Activated naive CD4-positive, alpha-beta T cell treated with anti-CD3 and anti-CD28 coated beads, Interleukin-2, amount 50 U/mL, for 24 hours (primary cell): ENCODE measurements around the gene CUL2.

Source experiments
- H3K27ac Mint-ChIP-seq: one replicate; pipeline ENCODE4 v1.8.0; 2021; ENCODE audit warnings: mild to moderate bottlenecking, mixed read lengths
- H3K27me3 Mint-ChIP-seq: one replicate; pipeline ENCODE4 v1.8.0; 2021; ENCODE audit warnings: mixed read lengths
- H3K36me3 Mint-ChIP-seq: one replicate; pipeline ENCODE4 v1.8.0; 2021; ENCODE audit warnings: mixed read lengths
- H3K4me1 Mint-ChIP-seq: one replicate; pipeline ENCODE4 v1.8.0; 2021; ENCODE audit warnings: mixed read lengths
- H3K4me3 Mint-ChIP-seq: one replicate; pipeline ENCODE4 v1.8.0; 2021; ENCODE audit warnings: mild to moderate bottlenecking, mixed read lengths
- H3K9me3 Mint-ChIP-seq: one replicate; pipeline ENCODE4 v1.8.0; 2021; ENCODE audit warnings: mixed read lengths

Gene CUL2

GRCh38 chr10:34964166-34964800 is 125.9 kb downstream of the CUL2 start:
- Mint-ChIP-seq H3K9me3 (no peaks in the 10 kb centered on the region), H3K4me1 (no peaks in the 10 kb centered on the region), H3K36me3 (no peaks in the 10 kb centered on the region), H3K4me3 (no peak overlapping the region), H3K27ac (no peak overlapping the region), H3K27me3 (no peaks in the 10 kb centered on the region)

DNA sequence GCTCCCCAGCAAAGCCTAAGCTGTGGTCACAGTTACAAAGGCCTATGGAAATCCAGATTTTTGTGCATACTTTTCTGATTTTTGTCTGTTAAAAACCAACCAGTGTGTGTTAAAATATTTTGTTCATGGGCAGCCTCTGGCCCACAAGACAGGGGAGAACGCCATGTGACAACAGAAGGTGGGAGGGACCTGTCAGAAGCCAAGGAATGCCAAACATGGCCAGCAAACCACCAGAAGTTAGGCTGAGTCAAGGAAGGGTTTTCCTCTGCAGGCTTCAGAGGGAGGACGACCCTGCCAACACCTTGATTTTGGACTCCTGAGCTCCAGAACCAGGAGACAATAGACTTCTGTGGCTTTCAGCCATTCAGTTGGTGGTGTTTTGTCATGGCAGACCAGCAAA is 127.3 kb downstream of the CUL2 start:
- Mint-ChIP-seq H3K9me3 (no peaks in the 10 kb centered on the region), H3K27me3 (no peaks in the 10 kb centered on the region), H3K4me3 (no peak overlapping the region), H3K27ac (no peak overlapping the region), H3K36me3 (no peaks in the 10 kb centered on the region), H3K4me1 (no peaks in the 10 kb centered on the region)

GRCh38 chr10:34960983-34961382 is 129.2 kb downstream of the CUL2 start:
- H3K9me3 Mint-ChIP-seq = no peaks in the 10 kb centered on the region
- H3K4me1 Mint-ChIP-seq = no peaks in the 10 kb centered on the region
- no peaks in the 10 kb centered on the region for H3K27me3 Mint-ChIP-seq
- H3K27ac Mint-ChIP-seq = no peak overlapping the region
- H3K36me3 Mint-ChIP-seq = no peaks in the 10 kb centered on the region
- H3K4me3 Mint-ChIP-seq = no peak overlapping the region

DNA sequence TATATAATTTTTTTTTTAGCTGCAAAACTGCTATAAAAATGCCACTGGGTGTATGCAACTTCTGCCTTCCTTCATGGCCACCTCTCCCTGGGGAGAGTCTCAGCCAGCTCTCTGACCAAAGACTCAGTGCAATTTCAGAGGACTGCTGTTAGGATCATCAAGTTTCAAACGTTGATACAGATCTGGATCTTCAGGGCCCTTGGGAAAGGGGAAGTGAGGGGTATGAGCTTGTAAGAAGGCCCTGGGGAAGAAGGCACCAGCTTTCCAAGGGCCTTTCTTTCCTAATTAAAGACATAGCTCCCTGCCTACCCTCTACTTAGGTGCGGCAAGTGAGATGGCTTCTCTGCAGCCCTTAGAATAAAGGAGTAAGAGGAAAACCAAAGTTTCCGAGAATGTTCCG is 130.4 kb downstream of the CUL2 start:
- Mint-ChIP-seq H3K36me3 (no peaks in the 10 kb centered on the region), H3K4me3 (no peak overlapping the region), H3K4me1 (no peaks in the 10 kb centered on the region), H3K27ac (no peak overlapping the region), H3K9me3 (no peaks in the 10 kb centered on the region), H3K27me3 (no peaks in the 10 kb centered on the region)

- Mint-ChIP-seq H3K27me3 (no peaks in the 10 kb centered on the region), H3K9me3 (no peaks in the 10 kb centered on the region), H3K4me1 (no peaks in the 10 kb centered on the region), H3K27ac (no peak overlapping the region), H3K36me3 (no peaks in the 10 kb centered on the region), H3K4me3 (no peak overlapping the region)
Measured at GRCh38 chr10:34959321-34959720, 130.8 kb downstream of the CUL2 start.
